IMR-90 (cell line): ENCODE measurements around the gene HADH. TPM values are rescaled to one million over a fixed set of nuclear protein-coding genes. Genes with fewer than 3 reads are reported as not detected.

Source experiments
- ATAC-seq: fragments of 200-7000 bp; cut with Tn5 transposase; 2 replicates; pipeline ENCODE4 v1.9.1; 2020; ENCODE audit warnings: low read depth, mild to moderate bottlenecking, moderate library complexity
- Bru-seq: library from RNA; stranded (reverse); fragments of 400-500 nt; gene quantifications from one replicate; lab custom pipeline; 2021; lab: Mats Ljungman, UMichigan
- BruChase-seq, 2 experiments: library from RNA; stranded (reverse); fragments of 400-500 nt; gene quantifications; one replicate each; lab custom pipeline; 2021; lab: Mats Ljungman, UMichigan
- BruUV-seq: library from RNA; stranded (reverse); fragments of 400-500 nt; replicated peaks from 2 replicates; lab custom pipeline; 2021; lab: Mats Ljungman, UMichigan
- CTCF ChIA-PET: fragments of 300-600 bp; formaldehyde crosslinking; extraction: SDS; loops from one replicate; lab custom pipeline; 2021; ENCODE audit warnings: antibody characterized with exemption; lab: Yijun Ruan, JAX
- POLR2A ChIA-PET: fragments of 300-600 bp; sonication (Branson Sonifier 250); formaldehyde crosslinking; loops from one replicate; lab custom pipeline; 2022; ENCODE audit warnings: antibody characterized with exemption; ENCODE audit not compliant: unreplicated experiment; lab: Charles Lee
- DNase-seq: peaks from one replicate; pipeline ENCODE4 v3.0.0; 2013
- H2AFZ ChIP-seq: replicated peaks from 2 replicates; pipeline ENCODE3; 2013; ENCODE audit warnings: low read length, mild to moderate bottlenecking; ENCODE audit not compliant: poor library complexity
- H2AK5ac ChIP-seq: 2 replicates; pipeline ENCODE4 v1.6.1; 2013; ENCODE audit warnings: low read depth, low read length, inconsistent platforms
- H2AK9ac ChIP-seq: replicated peaks from 2 replicates; pipeline ENCODE3; 2013; ENCODE audit warnings: mild to moderate bottlenecking, low read depth, low read length, moderate library complexity; ENCODE audit not compliant: poor library complexity
- H2BK120ac ChIP-seq: 2 replicates; pipeline ENCODE4 v1.6.1; 2013; ENCODE audit warnings: low read depth, low read length, inconsistent platforms
- H2BK15ac ChIP-seq: 3 replicates; pipeline ENCODE4 v1.6.1; 2013; ENCODE audit warnings: low read depth, low read length, inconsistent platforms
- H2BK20ac ChIP-seq: 2 replicates; pipeline ENCODE4 v1.6.1; 2013; ENCODE audit warnings: low read depth, mild to moderate bottlenecking, inconsistent platforms, low read length, moderate library complexity
- H2BK5ac ChIP-seq: 2 replicates; pipeline ENCODE4 v1.6.1; 2013; ENCODE audit warnings: mild to moderate bottlenecking, low read depth, low read length, inconsistent platforms; ENCODE audit not compliant: poor library complexity, severe bottlenecking
- H3K14ac ChIP-seq: replicated peaks from 2 replicates; pipeline ENCODE4 v1.6.1; 2013; ENCODE audit warnings: low read depth, low read length, inconsistent platforms
- H3K18ac ChIP-seq: 2 replicates; pipeline ENCODE4 v1.6.1; 2013; ENCODE audit warnings: low read depth, low read length, control low read depth
- H3K23ac ChIP-seq: 2 replicates; pipeline ENCODE4 v1.6.1; 2013; ENCODE audit warnings: low read depth, low read length, inconsistent platforms
- H3K27ac ChIP-seq: 2 replicates; pipeline ENCODE4 v1.5.1; 2013; ENCODE audit warnings: mild to moderate bottlenecking, control low read depth, low read length; ENCODE audit not compliant: insufficient read depth
- H3K27me3 ChIP-seq: 2 replicates; pipeline ENCODE4 v1.6.1; 2013; ENCODE audit warnings: low read length; ENCODE audit not compliant: control insufficient read depth, insufficient read depth
- H3K36me3 ChIP-seq: 2 replicates; pipeline ENCODE4 v1.6.1; 2013; ENCODE audit warnings: low read length, mixed read lengths; ENCODE audit not compliant: control insufficient read depth, insufficient read depth
- H3K4ac ChIP-seq: 2 replicates; pipeline ENCODE4 v1.6.1; 2013; ENCODE audit warnings: low read depth, low read length, inconsistent platforms
- H3K4me1 ChIP-seq: 2 replicates; pipeline ENCODE4 v1.6.1; 2013; ENCODE audit warnings: low read length, mixed read lengths; ENCODE audit not compliant: control insufficient read depth, insufficient read depth
- H3K4me2 ChIP-seq: 2 replicates; pipeline ENCODE4 v1.6.1; 2013; ENCODE audit warnings: low read depth, mild to moderate bottlenecking, control low read depth, low read length, moderate library complexity
- H3K4me3 ChIP-seq: 2 replicates; pipeline ENCODE4 v1.5.1; 2013; ENCODE audit warnings: low read depth, mild to moderate bottlenecking, control low read depth, low read length, moderate library complexity; ENCODE audit not compliant: insufficient read depth
- H3K56ac ChIP-seq: 2 replicates; pipeline ENCODE4 v1.6.1; 2013; ENCODE audit warnings: low read length, inconsistent platforms; ENCODE audit not compliant: insufficient read depth; ENCODE audit errors: extremely low read depth
- H3K79me1 ChIP-seq, 2 experiments: 2 replicates each; pipeline ENCODE4 v1.6.1; 2013; ENCODE audit warnings: low read length in 2 of 2, inconsistent platforms in 1 of 2, low read depth in 1 of 2
- H3K9ac ChIP-seq: 2 replicates; pipeline ENCODE4 v1.6.1; 2013; ENCODE audit warnings: low read depth, low read length, control low read depth
- H3K9me1 ChIP-seq: 2 replicates; pipeline ENCODE4 v1.6.1; 2013; ENCODE audit warnings: low read length, inconsistent platforms; ENCODE audit not compliant: insufficient read depth
- H3K9me3 ChIP-seq: 2 replicates; pipeline ENCODE4 v1.6.1; 2013; ENCODE audit warnings: low read length; ENCODE audit not compliant: control insufficient read depth, insufficient read depth
- H4K20me1 ChIP-seq: 2 replicates; pipeline ENCODE4 v1.6.1; 2013; ENCODE audit warnings: low read length, inconsistent platforms; ENCODE audit not compliant: insufficient read depth
- H4K5ac ChIP-seq: 2 replicates; pipeline ENCODE4 v1.6.1; 2013; ENCODE audit warnings: mild to moderate bottlenecking, low read depth, low read length, control low read depth
- H4K8ac ChIP-seq, 2 experiments: 2 replicates each; pipeline ENCODE4 v1.6.1; 2013; ENCODE audit warnings: low read depth in 2 of 2, low read length in 2 of 2, control low read depth in 1 of 2, inconsistent platforms in 1 of 2
- H4K91ac ChIP-seq: 2 replicates; pipeline ENCODE4 v1.6.1; 2013; ENCODE audit warnings: low read depth, low read length, inconsistent platforms; ENCODE audit not compliant: insufficient read depth
- BHLHE40 ChIP-seq: fragments of 150-350 bp; IDR thresholded peaks from 2 replicates; pipeline ENCODE4 v1.6.1; 2016; ENCODE audit warnings: mild to moderate bottlenecking, low read depth, low read length
- CEBPB ChIP-seq: IDR thresholded peaks from 2 replicates; pipeline ENCODE4 v1.6.1; 2012; ENCODE audit warnings: low read depth, low read length, improper control_type of control experiment
- MAZ ChIP-seq: IDR thresholded peaks from 2 replicates; pipeline ENCODE4 v1.6.1; 2012; ENCODE audit warnings: low read depth, mild to moderate bottlenecking, low read length, improper control_type of control experiment, moderate library complexity, borderline replicate concordance
- MXI1 ChIP-seq: IDR thresholded peaks from 2 replicates; pipeline ENCODE4 v1.6.1; 2012; ENCODE audit warnings: low read depth, mild to moderate bottlenecking, low read length, moderate library complexity, borderline replicate concordance
- NFE2L2 ChIP-seq: fragments of 150-350 bp; IDR thresholded peaks from 2 replicates; pipeline ENCODE4 v1.6.1; 2016; ENCODE audit warnings: low read depth, mild to moderate bottlenecking, low read length
- POLR2A ChIP-seq: IDR thresholded peaks from 2 replicates; pipeline ENCODE4 v1.6.1; 2012; ENCODE audit warnings: mild to moderate bottlenecking, low read depth, low read length
- RFX5 ChIP-seq: IDR thresholded peaks from 2 replicates; pipeline ENCODE4 v1.8.0; 2012; ENCODE audit warnings: low read depth, mild to moderate bottlenecking, low read length, moderate library complexity
- SMC3 ChIP-seq: fragments of 150-350 bp; IDR thresholded peaks from 2 replicates; pipeline ENCODE4 v1.6.1; 2016; ENCODE audit warnings: low read depth, mild to moderate bottlenecking, antibody characterized with exemption, low read length, moderate library complexity
- USF2 ChIP-seq: fragments of 150-350 bp; IDR thresholded peaks from 2 replicates; pipeline ENCODE4 v1.6.1; 2017; ENCODE audit warnings: mild to moderate bottlenecking, antibody characterized with exemption, low read length, low read depth
- WGBS, 2 experiments: methylation state at CpG; one replicate each; pipeline versions ENCODE4 v1.1.5 to v1.1.7; 2013; ENCODE audit warnings: missing lambda C conversion rate in 2 of 2; ENCODE audit not compliant: insufficient read length in 1 of 2; ENCODE audit errors: extremely low coverage in 2 of 2; 5-methylcytosine and 5-hydroxymethylcytosine counted together
- dilution Hi-C: fragments of 300-500 bp; cut with HindIII; formaldehyde crosslinking; loops from one replicate; pipeline ENCODE4 v1.14.3; 2018; ENCODE audit warnings: low sequenced_read_pairs; ENCODE audit not compliant: unreplicated experiment
- in situ Hi-C: fragments of 300-500 bp; cut with MboI; formaldehyde crosslinking; loops from 3 replicates; pipeline ENCODE4 v1.14.3; 2019; ENCODE audit warnings: low sequenced_read_pairs, inconsistent platforms, mixed read lengths
- intact Hi-C: fragments of 100-400 bp; cut with micrococcal nuclease; formaldehyde crosslinking; loops from 2 replicates; pipeline ENCODE4 v1.10.0; 2022
- long read RNA-seq: library from polyadenylated mRNA; unstranded; transcript quantifications from one replicate; pipeline ENCODE4 v2.0.0, GENCODE V29; 2021; ENCODE audit not compliant: unreplicated experiment
- polyA plus RNA-seq, 3 experiments: library from polyadenylated mRNA; depleted of rRNA; stranded (reverse); fragments of >200 nt; gene quantifications; 2 replicates each; pipeline ENCODE4 v1.2.3, GENCODE V29; 2012; ENCODE audit warnings: low replicate concordance in 1 of 3
- total RNA-seq: library from RNA; depleted of rRNA; stranded (reverse); fragments of >200 nt; gene quantifications from 2 replicates; pipeline ENCODE4 v1.2.3, GENCODE V29; 2012; rRNA removed
- TF ChIP-seq, protein P1 (sequence below): conservative IDR thresholded peaks from 2 replicates; pipeline ENCODE4 v1.5.1; 2012; ENCODE audit warnings: mild to moderate bottlenecking, low read depth, low read length, improper control_type of control experiment

The HADH gene
- total RNA-seq: 6.7 and 6.8 TPM in 2 replicates
- polyA plus RNA-seq (2012; rRNA removed): 21.1 and 22.6 TPM in 2 replicates
- 16.1 and 24.5 TPM in 2 replicates for polyA plus RNA-seq (2012; cell fraction: cytosol; rRNA removed)
- polyA plus RNA-seq (2012; cell fraction: nucleus; rRNA removed; ENCODE audit: low replicate concordance): 13.3 and 33.5 TPM in 2 replicates
- percentile 51 among the genes with signal in this experiment for Bru-seq, nascent RNA
- percentile 48 among the genes with signal in this experiment for BruChase-seq, experiment 1, labeled RNA remaining after a 6-hour chase
- percentile 54 among the genes with signal in this experiment for BruChase-seq, experiment 2, labeled RNA remaining after a 2-hour chase
- long read RNA-seq, full-length matches to known transcripts: 25 of 29 reads
- long read RNA-seq, partial matches to known transcripts: 2 of 29 reads
- long read RNA-seq, other reads (novel, unspliced or antisense): 2 of 29 reads

DNA sequence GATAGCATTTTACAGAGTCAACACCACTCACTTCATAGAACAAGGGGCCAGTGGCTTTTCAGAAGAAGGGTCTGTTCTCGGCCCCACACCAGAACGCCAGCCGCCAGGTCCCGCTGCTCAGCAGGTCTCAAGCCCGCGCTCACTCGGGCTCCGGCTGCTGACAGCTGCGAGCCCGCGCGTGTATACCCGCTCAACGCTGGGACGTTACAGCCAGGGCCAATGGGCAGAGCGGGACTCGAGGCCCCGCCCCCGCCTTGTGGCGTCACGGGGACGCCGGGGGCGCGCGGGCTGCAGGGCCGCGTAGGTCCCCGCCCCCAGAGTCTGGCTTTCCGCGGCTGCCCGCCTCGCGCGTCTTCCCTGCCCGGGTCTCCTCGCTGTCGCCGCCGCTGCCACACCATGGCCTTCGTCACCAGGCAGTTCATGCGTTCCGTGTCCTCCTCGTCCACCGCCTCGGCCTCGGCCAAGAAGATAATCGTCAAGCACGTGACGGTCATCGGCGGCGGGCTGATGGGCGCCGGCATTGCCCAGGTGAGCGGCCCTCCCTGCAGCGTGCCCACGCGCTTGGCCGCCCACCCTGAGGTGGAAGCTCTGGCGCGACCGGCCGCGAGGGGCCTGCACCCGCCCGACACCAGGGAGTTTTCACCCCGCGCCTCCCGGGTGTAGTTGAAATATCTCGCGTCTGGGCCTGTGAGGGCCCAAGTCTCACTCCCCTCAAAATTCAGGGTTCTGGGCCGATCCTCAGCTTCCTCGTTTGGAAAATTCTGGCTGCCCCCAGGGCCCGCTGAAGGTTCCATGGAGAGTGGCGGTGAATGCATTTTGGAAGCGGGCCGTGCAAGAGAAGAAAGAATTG is at the start of gene HADH:
Gene HADH (plus strand): TSS at position 353 of the 850 bp plus-strand sequence. CDS start 44 bp downstream, at position 397.
- peak within 1 kb of the TSS; percentile 66 for H2BK5ac ChIP-seq
- H3K4me2 ChIP-seq: peak within 1 kb of the TSS; percentile 99
- H3K14ac ChIP-seq: peak within 1 kb of the TSS; percentile 86
- H3K27ac ChIP-seq: peak within 1 kb of the TSS; percentile 84
- no TSS peak for BruUV-seq
- ATAC-seq: peak; percentile 100
- whole genome bisulfite sequencing, 2 experiments: 0% methylated on average over 33 of the region's 78 CpGs; no CpG with 5 or more reads in 1 of the 2 experiments
- peak within 1 kb of the TSS; percentile 64; the same call in 1 of the 2 replicates for H2BK120ac ChIP-seq
- peak within 1 kb of the TSS; percentile 94 for H3K4ac ChIP-seq
- in situ Hi-C loops: no loop called here
- no peak within 1 kb of the TSS for H2BK15ac ChIP-seq
- peaks cover 5 to 11% of the 10 kb centered on the region in 2 experiments; a peak in 2 of 4 replicates for H3K79me1 ChIP-seq
- no peak within 1 kb of the TSS for H2BK20ac ChIP-seq
- POLR2A ChIA-PET: no interaction called here
- H3K56ac ChIP-seq: peak within 1 kb of the TSS; percentile 37; the same call in 1 of the 2 replicates
- H3K4me3 ChIP-seq: peak within 1 kb of the TSS; percentile 84
- H3K23ac ChIP-seq: peak within 1 kb of the TSS; percentile 89
- TF ChIP-seq RFX5: no peak
- TF ChIP-seq MAZ: no peak; the same call in 1 of the 2 replicates
- peak; percentile 32; the same call in 1 of the 2 replicates for TF ChIP-seq POLR2A
- TF ChIP-seq USF2: peak; percentile 60
- no peak for TF ChIP-seq NFE2L2
- TF ChIP-seq CEBPB: no peak
- TF ChIP-seq SMC3: no peak
- peak; percentile 13; the same call in 1 of the 2 replicates for TF ChIP-seq BHLHE40
- TF ChIP-seq, protein P1, sequence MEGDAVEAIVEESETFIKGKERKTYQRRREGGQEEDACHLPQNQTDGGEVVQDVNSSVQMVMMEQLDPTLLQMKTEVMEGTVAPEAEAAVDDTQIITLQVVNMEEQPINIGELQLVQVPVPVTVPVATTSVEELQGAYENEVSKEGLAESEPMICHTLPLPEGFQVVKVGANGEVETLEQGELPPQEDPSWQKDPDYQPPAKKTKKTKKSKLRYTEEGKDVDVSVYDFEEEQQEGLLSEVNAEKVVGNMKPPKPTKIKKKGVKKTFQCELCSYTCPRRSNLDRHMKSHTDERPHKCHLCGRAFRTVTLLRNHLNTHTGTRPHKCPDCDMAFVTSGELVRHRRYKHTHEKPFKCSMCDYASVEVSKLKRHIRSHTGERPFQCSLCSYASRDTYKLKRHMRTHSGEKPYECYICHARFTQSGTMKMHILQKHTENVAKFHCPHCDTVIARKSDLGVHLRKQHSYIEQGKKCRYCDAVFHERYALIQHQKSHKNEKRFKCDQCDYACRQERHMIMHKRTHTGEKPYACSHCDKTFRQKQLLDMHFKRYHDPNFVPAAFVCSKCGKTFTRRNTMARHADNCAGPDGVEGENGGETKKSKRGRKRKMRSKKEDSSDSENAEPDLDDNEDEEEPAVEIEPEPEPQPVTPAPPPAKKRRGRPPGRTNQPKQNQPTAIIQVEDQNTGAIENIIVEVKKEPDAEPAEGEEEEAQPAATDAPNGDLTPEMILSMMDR: no peak
- peak; percentile 89 for TF ChIP-seq MXI1
- CTCF ChIA-PET: interaction anchor here (0.5 to 0.7 kb wide), 2 partner anchors 568 to 1193 kb away, joined by 3 to 4 read pairs; no protein-coding TSS in a partner anchor
- H4K8ac ChIP-seq: peak within 1 kb of the TSS; percentile 79 to 81; a peak in 2 of 4 replicates
- H4K5ac ChIP-seq: peak within 1 kb of the TSS; percentile 35
- peak within 1 kb of the TSS; percentile 99 for H2AFZ ChIP-seq
- H3K27me3 ChIP-seq: no peaks in the 10 kb centered on the region; the same call in 1 of the 2 replicates
- H4K91ac ChIP-seq: peak within 1 kb of the TSS; percentile 78; the same call in 1 of the 2 replicates
- peak within 1 kb of the TSS; percentile 55; the same call in 1 of the 2 replicates for H3K18ac ChIP-seq
- peak within 1 kb of the TSS; percentile 93 for H3K9ac ChIP-seq
- intact Hi-C loops: loop anchor here (5.0 to 10.0 kb wide), 2 partner anchors 57 to 235 kb away; partner anchors contain the start of gene CYP2U1
- H3K4me1 ChIP-seq: no peaks in the 10 kb centered on the region
- DNase-seq: peak; percentile 88
- H4K20me1 ChIP-seq: no peaks in the 10 kb centered on the region
- H3K36me3 ChIP-seq: no peaks in the 10 kb centered on the region
- H2AK5ac ChIP-seq: no peak within 1 kb of the TSS
- dilution Hi-C loops: no loop called here
- H2AK9ac ChIP-seq: peak within 1 kb of the TSS; percentile 80
- H3K9me3 ChIP-seq: no peaks in the 10 kb centered on the region
- H3K9me1 ChIP-seq: no peaks in the 10 kb centered on the region
